DND-41 (cell line): ENCODE data around the gene KCND1.

Experiments used
- ATAC-seq: fragments of 200-7000 bp; cut with Tn5 transposase; 3 replicates; pipeline ENCODE4 v1.9.1; 2021; ENCODE audit warnings: low read depth; ENCODE audit not compliant: insufficient read depth
- DNase-seq: peaks from one replicate; pipeline ENCODE4 v3.0.0-alpha.2; 2020
- H2AFZ ChIP-seq: 2 replicates; pipeline ENCODE4 v1.6.0; 2012; ENCODE audit warnings: low read depth, low read length
- H3K27ac ChIP-seq: 2 replicates; pipeline ENCODE4 v1.5.1; 2012; ENCODE audit warnings: low read length, inconsistent platforms
- H3K27me3 ChIP-seq: fragments of 200-600 bp; sonication (generic); 2 replicates; pipeline ENCODE4 v1.6.0; 2012; ENCODE audit warnings: low read length, mild to moderate bottlenecking, inconsistent platforms; ENCODE audit not compliant: insufficient read depth, poor library complexity
- H3K36me3 ChIP-seq: 2 replicates; pipeline ENCODE4 v1.5.1; 2012; ENCODE audit warnings: low read length, inconsistent platforms; ENCODE audit not compliant: insufficient read depth
- H3K4me1 ChIP-seq: 2 replicates; pipeline ENCODE4 v1.5.1; 2012; ENCODE audit warnings: mild to moderate bottlenecking, low read length; ENCODE audit not compliant: insufficient read depth
- H3K4me2 ChIP-seq: 2 replicates; pipeline ENCODE4 v1.6.0; 2012; ENCODE audit warnings: mild to moderate bottlenecking, moderate library complexity, low read length, inconsistent platforms; ENCODE audit not compliant: insufficient read depth
- H3K4me3 ChIP-seq, 2 experiments: fragments of 200-600 bp in 1 of 2; shearing (Covaris generic) in 1 of 2; 2 replicates each; pipeline ENCODE4 v1.5.1; 2012 to 2016; ENCODE audit warnings: inconsistent platforms in 2 of 2, low read length in 2 of 2, mild to moderate bottlenecking in 2 of 2, low read depth in 1 of 2, moderate library complexity in 1 of 2
- H3K79me2 ChIP-seq: 2 replicates; pipeline ENCODE4 v1.6.0; 2012; ENCODE audit warnings: low read length, inconsistent platforms; ENCODE audit not compliant: insufficient read depth
- H3K9ac ChIP-seq: 2 replicates; pipeline ENCODE4 v1.6.0; 2012; ENCODE audit warnings: low read depth, mild to moderate bottlenecking, inconsistent platforms, low read length, moderate library complexity
- H3K9me3 ChIP-seq: 2 replicates; pipeline ENCODE4 v1.5.1; 2012; ENCODE audit warnings: low read length, moderate library complexity, mild to moderate bottlenecking, inconsistent platforms; ENCODE audit not compliant: insufficient read depth, severe bottlenecking
- H4K20me1 ChIP-seq: 2 replicates; pipeline ENCODE4 v1.6.0; 2012; ENCODE audit warnings: low read length; ENCODE audit not compliant: insufficient read depth
- EZH2 ChIP-seq: IDR thresholded peaks from 3 replicates; pipeline ENCODE4 v1.6.1; 2012; ENCODE audit warnings: borderline replicate concordance, low read depth, mild to moderate bottlenecking, moderate library complexity, low read length, inconsistent platforms; ENCODE audit not compliant: severe bottlenecking
- TF ChIP-seq, protein P1 (sequence below): IDR thresholded peaks from 2 replicates; pipeline ENCODE4 v1.5.1; 2012; ENCODE audit warnings: borderline replicate concordance, low read length, moderate library complexity, mild to moderate bottlenecking; ENCODE audit not compliant: poor library complexity, severe bottlenecking; ENCODE audit errors: extremely low read depth

Gene KCND1

DNA sequence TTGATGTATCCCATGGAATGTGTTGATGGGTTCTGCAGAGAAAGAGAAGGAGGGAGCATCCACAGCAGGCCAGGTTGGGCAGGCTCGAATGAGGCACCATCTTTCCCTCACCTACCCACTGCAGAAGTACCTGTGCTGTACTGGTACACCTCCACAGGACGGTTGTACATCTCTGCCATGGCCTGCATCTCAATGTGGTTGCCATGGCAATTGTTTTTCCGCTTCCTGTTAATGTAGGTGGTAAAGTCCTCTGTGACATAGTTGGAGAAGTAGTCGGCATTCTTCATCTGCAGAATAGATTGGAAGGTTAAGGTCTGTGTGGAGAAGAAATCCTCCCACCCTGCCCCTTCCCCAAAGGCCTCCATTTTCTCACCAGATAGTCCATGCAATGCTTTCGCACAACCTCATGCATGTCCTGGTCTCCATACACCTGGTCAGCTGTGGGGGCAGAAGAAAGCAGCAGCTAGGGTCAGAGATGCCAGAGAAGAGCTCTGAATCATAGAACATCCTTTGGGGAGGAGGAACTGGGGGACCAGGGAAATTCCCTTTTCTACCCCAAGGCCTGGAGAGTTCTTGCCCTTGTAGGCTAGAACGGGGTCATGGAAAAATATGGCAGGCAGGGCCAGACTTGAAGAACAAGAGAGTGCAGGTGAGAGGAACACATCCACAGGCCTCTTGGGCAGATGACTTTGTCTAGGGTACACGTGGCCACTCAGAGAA, 36.9 kb downstream of the KCND1 start:
- TF ChIP-seq EZH2, result no peak
- TF ChIP-seq, protein P1, sequence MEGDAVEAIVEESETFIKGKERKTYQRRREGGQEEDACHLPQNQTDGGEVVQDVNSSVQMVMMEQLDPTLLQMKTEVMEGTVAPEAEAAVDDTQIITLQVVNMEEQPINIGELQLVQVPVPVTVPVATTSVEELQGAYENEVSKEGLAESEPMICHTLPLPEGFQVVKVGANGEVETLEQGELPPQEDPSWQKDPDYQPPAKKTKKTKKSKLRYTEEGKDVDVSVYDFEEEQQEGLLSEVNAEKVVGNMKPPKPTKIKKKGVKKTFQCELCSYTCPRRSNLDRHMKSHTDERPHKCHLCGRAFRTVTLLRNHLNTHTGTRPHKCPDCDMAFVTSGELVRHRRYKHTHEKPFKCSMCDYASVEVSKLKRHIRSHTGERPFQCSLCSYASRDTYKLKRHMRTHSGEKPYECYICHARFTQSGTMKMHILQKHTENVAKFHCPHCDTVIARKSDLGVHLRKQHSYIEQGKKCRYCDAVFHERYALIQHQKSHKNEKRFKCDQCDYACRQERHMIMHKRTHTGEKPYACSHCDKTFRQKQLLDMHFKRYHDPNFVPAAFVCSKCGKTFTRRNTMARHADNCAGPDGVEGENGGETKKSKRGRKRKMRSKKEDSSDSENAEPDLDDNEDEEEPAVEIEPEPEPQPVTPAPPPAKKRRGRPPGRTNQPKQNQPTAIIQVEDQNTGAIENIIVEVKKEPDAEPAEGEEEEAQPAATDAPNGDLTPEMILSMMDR, result no peak
- H3K27me3 ChIP-seq, result no peaks in the 10 kb centered on the region
- DNase-seq, result no peak
- peaks cover 30% of the 10 kb centered on the region for H3K79me2 ChIP-seq
- H3K4me1 ChIP-seq, result peaks cover 33% of the 10 kb centered on the region
- no peak overlapping the region for H3K27ac ChIP-seq
- no peaks in the 10 kb centered on the region for H3K9me3 ChIP-seq
- peaks cover 48% of the 10 kb centered on the region for H4K20me1 ChIP-seq
- ATAC-seq, result no peak
- H2AFZ ChIP-seq, result no peak overlapping the region
- H3K9ac ChIP-seq, result no peak overlapping the region
- no peak overlapping the region for H3K4me2 ChIP-seq
- H3K36me3 ChIP-seq, result peaks cover 48% of the 10 kb centered on the region
- H3K4me3 ChIP-seq, result no peak overlapping the region

DNA sequence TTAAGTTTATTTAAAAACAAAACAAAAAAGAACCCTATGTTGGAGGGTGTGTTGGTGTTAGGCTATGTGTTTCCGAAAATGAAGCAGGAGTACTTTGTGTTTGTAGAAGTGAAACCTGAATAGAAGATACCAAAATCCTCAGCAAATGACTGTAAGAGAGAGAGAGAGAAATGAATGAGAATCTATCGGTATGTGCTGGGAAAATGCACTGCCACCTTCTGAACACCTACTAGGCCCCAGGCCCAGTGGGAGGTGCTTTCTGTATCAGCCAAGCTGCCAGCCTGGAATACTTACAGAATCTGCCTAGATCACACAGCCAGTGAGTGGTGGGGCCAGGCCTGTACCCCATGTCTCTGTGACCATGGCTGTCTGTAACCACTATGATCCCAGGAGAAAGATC, 37.9 kb downstream of the KCND1 start:
- no peak overlapping the region for H3K9ac ChIP-seq
- H3K4me1 ChIP-seq, result peaks cover 23% of the 10 kb centered on the region
- no peak overlapping the region for H3K27ac ChIP-seq
- H3K79me2 ChIP-seq, result peaks cover 20% of the 10 kb centered on the region
- H3K36me3 ChIP-seq, result peaks cover 44% of the 10 kb centered on the region
- DNase-seq (no peak), ATAC-seq (no peak)
- H3K9me3 ChIP-seq, result no peaks in the 10 kb centered on the region
- peaks cover 38% of the 10 kb centered on the region for H4K20me1 ChIP-seq
- no peak overlapping the region for H3K4me2 ChIP-seq
- TF ChIP-seq, protein P1, result no peak
- TF ChIP-seq EZH2, result no peak
- no peaks in the 10 kb centered on the region for H3K27me3 ChIP-seq
- no peak overlapping the region for H3K4me3 ChIP-seq
- no peak overlapping the region for H2AFZ ChIP-seq

DNA sequence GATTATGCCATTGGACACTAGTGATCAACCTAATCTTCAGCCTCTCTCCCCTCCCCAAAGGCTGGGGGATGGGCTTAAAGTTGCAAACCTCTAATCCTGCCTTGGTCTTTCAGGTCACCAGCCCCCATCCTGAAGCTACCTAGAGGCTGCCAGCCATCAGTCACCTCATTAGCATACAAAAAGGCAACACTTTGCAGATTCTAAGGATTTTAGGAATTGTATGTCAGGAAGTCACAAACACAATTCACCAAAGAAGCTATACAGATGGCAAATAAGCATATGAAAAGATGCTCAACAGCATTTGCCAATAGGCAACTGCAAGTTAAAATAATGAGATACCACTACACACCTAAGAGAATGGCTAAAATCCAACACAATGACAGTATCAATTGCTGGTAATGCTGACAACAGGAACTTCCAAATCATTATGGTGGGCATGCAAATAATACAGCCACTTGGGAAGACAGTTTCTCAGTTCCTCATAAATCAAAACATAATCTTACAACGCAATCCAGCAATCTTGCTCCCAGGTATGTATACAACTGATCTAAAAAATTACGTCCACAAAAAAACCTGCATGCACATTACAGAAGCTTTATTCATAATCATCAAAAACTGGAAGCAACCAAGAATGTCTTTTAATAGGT, 43.8 kb downstream of the KCND1 start:
- H3K4me3 ChIP-seq, result no peak overlapping the region
- no peak for ATAC-seq

More for the DNA sequence above, 43.8 kb downstream of the KCND1 start:
- Histone ChIP-seq H4K20me1 (no peaks in the 10 kb centered on the region; the same call in 1 of the 2 replicates), H3K79me2 (no peaks in the 10 kb centered on the region), H3K9me3 (no peaks in the 10 kb centered on the region), H3K36me3 (peaks cover 40% of the 10 kb centered on the region), H3K4me2 (no peak overlapping the region), H3K9ac (no peak overlapping the region), H2AFZ (no peak overlapping the region), H3K4me1 (no peaks in the 10 kb centered on the region), H3K27ac (no peak overlapping the region), H3K27me3 (no peaks in the 10 kb centered on the region)
- DNase-seq, result no peak
- TF ChIP-seq, protein P1, result no peak
- TF ChIP-seq EZH2, result no peak
